Chondrocyte (in vitro differentiated cells): ENCODE data around the gene ALK. TPM values are rescaled to one million over a fixed set of nuclear protein-coding genes. Genes with fewer than 3 reads are reported as not detected.

Source experiments
- DNase-seq: peaks from one replicate; pipeline ENCODE4 v3.0.0; 2021; ENCODE audit warnings: mixed read lengths, low spot score
- H3K27ac Mint-ChIP-seq: one replicate; pipeline ENCODE4 v1.8.0; 2021; ENCODE audit warnings: mild to moderate bottlenecking, moderate library complexity, mixed read lengths; ENCODE audit not compliant: unreplicated experiment
- H3K27me3 Mint-ChIP-seq: 2 replicates; pipeline ENCODE4 v1.8.0; 2021; ENCODE audit warnings: low read depth, mixed read lengths
- H3K36me3 Mint-ChIP-seq: 2 replicates; pipeline ENCODE4 v1.8.0; 2021; ENCODE audit warnings: low read depth, mixed read lengths
- H3K4me1 Mint-ChIP-seq: 2 replicates; pipeline ENCODE4 v1.8.0; 2021; ENCODE audit warnings: low read depth, mild to moderate bottlenecking, mixed read lengths
- H3K4me3 Mint-ChIP-seq: one replicate; pipeline ENCODE4 v1.8.0; 2021; ENCODE audit warnings: mild to moderate bottlenecking, moderate library complexity, mixed read lengths; ENCODE audit not compliant: unreplicated experiment
- H3K9me3 Mint-ChIP-seq: 2 replicates; pipeline ENCODE4 v1.8.0; 2021; ENCODE audit warnings: low read depth, mixed read lengths
- total RNA-seq: library from RNA; stranded (reverse); gene quantifications from 3 replicates; pipeline ENCODE4 v1.2.1, GENCODE V29; 2021
- TF ChIP-seq, protein P1 (sequence below): fragments of 200-600 bp; sonication (generic); IDR thresholded peaks from 2 replicates; pipeline ENCODE4 v1.5.0; 2021; ENCODE audit warnings: antibody characterized with exemption, mild to moderate bottlenecking, moderate library complexity

Gene ALK
- total RNA-seq, 1 donor from 2014 or later = 0.07 TPM

- no peaks in the 10 kb centered on the region for H3K9me3 Mint-ChIP-seq
- H3K4me1 Mint-ChIP-seq = no peaks in the 10 kb centered on the region
These were observed 576.1 kb downstream of the ALK start for GRCh38 chr2:29345236-29345635.

DNA sequence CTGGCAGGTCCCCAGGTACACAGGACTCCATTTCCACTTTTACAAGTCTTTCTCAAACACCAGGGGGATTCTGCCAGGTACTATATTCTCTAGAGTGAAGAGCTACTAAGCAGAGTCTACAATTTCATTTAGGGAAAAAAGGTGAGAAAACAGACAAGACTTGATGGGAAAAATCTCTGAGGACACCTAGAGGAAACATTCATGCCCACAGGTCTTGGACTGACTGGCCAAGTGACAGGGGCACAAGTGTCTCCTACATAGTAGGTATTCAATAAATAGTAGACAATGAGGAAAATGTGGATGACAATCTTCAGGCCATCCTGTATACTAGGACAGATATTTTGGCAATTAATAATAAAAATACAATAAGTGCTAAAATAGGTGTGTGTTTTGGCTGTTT is 577.6 kb downstream of the ALK start:
- TF ChIP-seq, protein P1, sequence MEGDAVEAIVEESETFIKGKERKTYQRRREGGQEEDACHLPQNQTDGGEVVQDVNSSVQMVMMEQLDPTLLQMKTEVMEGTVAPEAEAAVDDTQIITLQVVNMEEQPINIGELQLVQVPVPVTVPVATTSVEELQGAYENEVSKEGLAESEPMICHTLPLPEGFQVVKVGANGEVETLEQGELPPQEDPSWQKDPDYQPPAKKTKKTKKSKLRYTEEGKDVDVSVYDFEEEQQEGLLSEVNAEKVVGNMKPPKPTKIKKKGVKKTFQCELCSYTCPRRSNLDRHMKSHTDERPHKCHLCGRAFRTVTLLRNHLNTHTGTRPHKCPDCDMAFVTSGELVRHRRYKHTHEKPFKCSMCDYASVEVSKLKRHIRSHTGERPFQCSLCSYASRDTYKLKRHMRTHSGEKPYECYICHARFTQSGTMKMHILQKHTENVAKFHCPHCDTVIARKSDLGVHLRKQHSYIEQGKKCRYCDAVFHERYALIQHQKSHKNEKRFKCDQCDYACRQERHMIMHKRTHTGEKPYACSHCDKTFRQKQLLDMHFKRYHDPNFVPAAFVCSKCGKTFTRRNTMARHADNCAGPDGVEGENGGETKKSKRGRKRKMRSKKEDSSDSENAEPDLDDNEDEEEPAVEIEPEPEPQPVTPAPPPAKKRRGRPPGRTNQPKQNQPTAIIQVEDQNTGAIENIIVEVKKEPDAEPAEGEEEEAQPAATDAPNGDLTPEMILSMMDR = peak; percentile 27
- H3K4me1 Mint-ChIP-seq = no peaks in the 10 kb centered on the region

More at GRCh38 chr2:29345236-29345635, 576.1 kb downstream of the ALK start:
- no peaks in the 10 kb centered on the region for H3K36me3 Mint-ChIP-seq
- no peak for DNase-seq
- H3K4me3 Mint-ChIP-seq = no peak overlapping the region
- H3K27ac Mint-ChIP-seq = no peak overlapping the region
- TF ChIP-seq, protein P1 = no peak
- H3K27me3 Mint-ChIP-seq = peaks cover 34% of the 10 kb centered on the region

GRCh38 chr2:29336341-29337241 is 584.8 kb downstream of the ALK start:
- H3K27me3 Mint-ChIP-seq = peaks cover 21% of the 10 kb centered on the region
- no peak overlapping the region for H3K27ac Mint-ChIP-seq
- no peaks in the 10 kb centered on the region for H3K36me3 Mint-ChIP-seq
- H3K9me3 Mint-ChIP-seq = no peaks in the 10 kb centered on the region
- TF ChIP-seq, protein P1 = no peak
- H3K4me1 Mint-ChIP-seq = no peaks in the 10 kb centered on the region
- no peak overlapping the region for H3K4me3 Mint-ChIP-seq
- no peak for DNase-seq

More for the DNA sequence above, 577.6 kb downstream of the ALK start:
- Mint-ChIP-seq H3K4me3 (no peak overlapping the region), H3K36me3 (no peaks in the 10 kb centered on the region), H3K27me3 (peaks cover 30% of the 10 kb centered on the region), H3K9me3 (no peaks in the 10 kb centered on the region), H3K27ac (no peak overlapping the region)
- DNase-seq = no peak

DNA sequence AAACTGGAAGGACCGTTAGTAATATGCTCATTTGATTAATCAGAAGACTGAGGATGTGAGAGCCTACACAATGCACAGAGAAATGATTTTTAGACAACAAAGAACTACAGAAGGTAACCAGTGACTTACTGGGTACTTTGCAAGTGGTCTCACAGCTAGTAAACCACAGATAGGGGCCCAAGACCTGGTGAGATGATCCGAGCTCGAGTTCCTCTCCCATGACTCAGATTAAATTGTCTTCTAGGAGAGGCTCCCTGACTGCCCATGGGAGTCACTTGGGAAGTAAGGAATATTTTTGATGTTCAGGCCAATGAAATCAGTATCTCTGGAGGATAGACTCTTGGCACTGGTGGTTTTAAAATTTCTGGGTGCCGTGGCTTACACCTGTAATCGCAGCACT is 586.0 kb downstream of the ALK start:
- Mint-ChIP-seq H3K27me3 (peaks cover 20% of the 10 kb centered on the region), H3K36me3 (no peaks in the 10 kb centered on the region), H3K9me3 (no peaks in the 10 kb centered on the region), H3K4me3 (no peak overlapping the region), H3K27ac (no peak overlapping the region), H3K4me1 (no peaks in the 10 kb centered on the region)
- no peak for DNase-seq
- TF ChIP-seq, protein P1 = no peak

- no peaks in the 10 kb centered on the region for H3K4me1 Mint-ChIP-seq
- H3K27me3 Mint-ChIP-seq = peaks cover 20% of the 10 kb centered on the region
- no peaks in the 10 kb centered on the region for H3K9me3 Mint-ChIP-seq
- H3K36me3 Mint-ChIP-seq = no peaks in the 10 kb centered on the region
- no peak for DNase-seq
- TF ChIP-seq, protein P1 = no peak
- no peak overlapping the region for H3K4me3 Mint-ChIP-seq
- no peak overlapping the region for H3K27ac Mint-ChIP-seq
These were observed 586.7 kb downstream of the ALK start for GRCh38 chr2:29334706-29335105.
